Measurements from ENCODE around the gene TES. TPM values are rescaled to one million over a fixed set of nuclear protein-coding genes. Genes with fewer than 3 reads are reported as not detected.

The TES gene
- total and polyA plus RNA-seq, 2 of the 8 experiments (the other 6 are each of a cell fraction or from before 2014, with no cell fraction given), result 18.2 to 36.3 TPM

DNA sequence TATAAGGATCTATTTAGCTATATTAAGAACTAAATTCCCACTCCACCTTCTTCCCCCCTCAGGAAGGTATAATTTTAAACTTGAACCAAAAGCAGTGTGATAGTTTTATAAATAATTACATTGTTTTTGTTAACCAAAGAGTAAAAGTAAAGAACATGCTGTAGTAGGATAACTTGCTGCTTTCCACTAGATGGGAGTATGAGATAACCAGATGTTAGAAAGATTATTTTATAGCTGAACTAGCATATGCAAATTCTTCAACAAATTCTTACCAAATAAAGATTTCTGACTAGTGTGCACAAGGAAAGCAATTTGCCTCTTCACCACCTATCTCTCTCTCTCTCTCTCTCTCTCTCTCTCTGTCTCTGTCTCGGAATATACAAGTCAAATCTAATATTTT is 31.8 kb downstream of the TES start:
- Histone ChIP-seq H3K56ac (replicated peaks; ENCODE audit: insufficient read length, low read depth, low read length) (no peak overlapping the region), H3K9me3 (ENCODE audit: insufficient read depth in 2 of 2, low read depth in 1 of 2, low read length in 1 of 2) (peaks cover 11 to 12% of the 10 kb centered on the region in 2 experiments), H3K79me1 (ENCODE audit: low read depth, low read length) (no peaks in the 10 kb centered on the region), H4K5ac (ENCODE audit: insufficient read length, low read depth, low read length) (no peak overlapping the region), H2BK120ac (replicated peaks; ENCODE audit: low read depth, low read length) (no peak overlapping the region), H3K23ac (ENCODE audit: insufficient read length) (no peak overlapping the region), H4K8ac (ENCODE audit: extremely low read depth, insufficient read depth, low read length) (no peak overlapping the region), H2BK5ac (ENCODE audit: low read depth, low read length) (no peak overlapping the region), H3K27me3 (replicated peaks in 1 of 4; ENCODE audit: control insufficient read depth in 3 of 4, extremely low read depth in 1 of 4, insufficient read depth in 3 of 4, low read length in 3 of 4) (no peaks in the 10 kb centered on the region), H2BK15ac (ENCODE audit: low read length) (no peak overlapping the region), H3K9ac (replicated peaks in 1 of 4; ENCODE audit: extremely low read depth in 1 of 4, low read depth in 3 of 4, low read length in 3 of 4) (no peak overlapping the region), H3K4me2 (ENCODE audit: insufficient read depth in 1 of 2, low read depth in 2 of 2, low read length in 2 of 2) (no peak overlapping the region), H2AK5ac (ENCODE audit: low read depth, low read length) (no peak overlapping the region), H4K91ac (replicated peaks; ENCODE audit: insufficient read length, low read length) (no peak overlapping the region), H3K79me2 (ENCODE audit: control insufficient read depth in 1 of 2, insufficient read depth in 2 of 2, low read length in 2 of 2) (no peaks in the 10 kb centered on the region), H3K4ac (replicated peaks; ENCODE audit: insufficient read length, low read depth, low read length) (no peak overlapping the region), H3K23me2 (ENCODE audit: low read depth, low read length) (no peaks in the 10 kb centered on the region), H4K20me1 (replicated peaks in 1 of 2; ENCODE audit: control insufficient read depth in 1 of 2, insufficient read depth in 2 of 2, low read length in 2 of 2) (no peaks in the 10 kb centered on the region), H3K4me3 (ENCODE audit: extremely low read depth in 1 of 4, insufficient read depth in 2 of 4, low read depth in 3 of 4, low read length in 4 of 4) (no peak overlapping the region), H2BK20ac (ENCODE audit: low read length) (no peak overlapping the region), H2BK12ac (ENCODE audit: low read depth, low read length) (no peak overlapping the region), H3K36me3 (ENCODE audit: control insufficient read depth in 2 of 4, insufficient read depth in 4 of 4, low read length in 3 of 4) (peaks cover 0 to 8% (median 0%) of the 10 kb centered on the region in 4 experiments; a peak in 2 of 8 replicates), H2AFZ (ENCODE audit: low read length) (no peak overlapping the region), H3K14ac (ENCODE audit: insufficient read length) (no peak overlapping the region), H3K4me1 (replicated peaks in 1 of 4; ENCODE audit: control insufficient read depth in 3 of 4, insufficient read depth in 4 of 4, low read length in 3 of 4) (no peaks in the 10 kb centered on the region; a peak in 1 of 7 replicates), H3K18ac (ENCODE audit: extremely low read depth, low read length) (no peak overlapping the region), H3K27ac (ENCODE audit: low read depth, low read length) (no peak overlapping the region)
- FAIRE-seq (no peak), DNase-seq (ENCODE audit: low read depth in 1 of 2, low spot score in 2 of 2) (no peak)
- WGBS, 2 experiments (ENCODE audit: extremely low coverage in 1 of 2, insufficient coverage in 1 of 2, insufficient read length in 1 of 2, insufficient replicate concordance in 2 of 2, low coverage in 1 of 2, low lambda C conversion rate in 2 of 2, missing lambda C conversion rate in 1 of 2), result 82% methylated on average over 1 of the region's 1 CpG; no CpG with 5 or more reads in 1 of the 2 experiments
- ChIA-PET CTCF (ENCODE audit: partially characterized antibody) (interaction anchor here (0.8 to 4.0 kb wide), 8 partner anchors 17 to 344 kb away, joined by 3 to 24 read pairs (median 3); no protein-coding TSS in a partner anchor), POLR2A (ENCODE audit: partially characterized antibody) (no interaction called here)
- TF ChIP-seq, protein P1, sequence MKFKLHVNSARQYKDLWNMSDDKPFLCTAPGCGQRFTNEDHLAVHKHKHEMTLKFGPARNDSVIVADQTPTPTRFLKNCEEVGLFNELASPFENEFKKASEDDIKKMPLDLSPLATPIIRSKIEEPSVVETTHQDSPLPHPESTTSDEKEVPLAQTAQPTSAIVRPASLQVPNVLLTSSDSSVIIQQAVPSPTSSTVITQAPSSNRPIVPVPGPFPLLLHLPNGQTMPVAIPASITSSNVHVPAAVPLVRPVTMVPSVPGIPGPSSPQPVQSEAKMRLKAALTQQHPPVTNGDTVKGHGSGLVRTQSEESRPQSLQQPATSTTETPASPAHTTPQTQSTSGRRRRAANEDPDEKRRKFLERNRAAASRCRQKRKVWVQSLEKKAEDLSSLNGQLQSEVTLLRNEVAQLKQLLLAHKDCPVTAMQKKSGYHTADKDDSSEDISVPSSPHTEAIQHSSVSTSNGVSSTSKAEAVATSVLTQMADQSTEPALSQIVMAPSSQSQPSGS (IDR thresholded peaks at IDR 0.05; ENCODE audit: low read length), result no peak
- no peak for TF ChIP-seq CREB1 (IDR thresholded peaks at IDR 0.05)
- no peak for TF ChIP-seq SIN3A (conservative IDR thresholded peaks at IDR 0.05 in 1 of 2, IDR thresholded peaks at IDR 0.05 in 1 of 2; ENCODE audit: low read depth in 1 of 2, low read length in 2 of 2)
- TF ChIP-seq EP300 (IDR thresholded peaks at IDR 0.05; ENCODE audit: borderline replicate concordance in 1 of 2, low read depth in 2 of 2, low read length in 2 of 2), result no peak
- TF ChIP-seq CBX8 (IDR thresholded peaks at IDR 0.05; ENCODE audit: borderline replicate concordance, low read depth, low read length), result no peak
- TF ChIP-seq RFX5 (IDR thresholded peaks at IDR 0.05; ENCODE audit: borderline replicate concordance, low read depth, low read length), result no peak
- no peak for TF ChIP-seq SIRT6 (IDR thresholded peaks at IDR 0.05; ENCODE audit: low read length)
- no peak for TF ChIP-seq SRF (IDR thresholded peaks at IDR 0.05; ENCODE audit: low read depth, low read length)
- TF ChIP-seq ASH2L (IDR thresholded peaks at IDR 0.05; ENCODE audit: low read length), result no peak
- TF ChIP-seq KDM4A (IDR thresholded peaks at IDR 0.05; ENCODE audit: low read depth, low read length, severe bottlenecking), result no peak
- no peak for TF ChIP-seq EZH2 (IDR thresholded peaks at IDR 0.05; ENCODE audit: low read depth, low read length, severe bottlenecking)
- TF ChIP-seq POU5F1 (IDR thresholded peaks at IDR 0.05; ENCODE audit: low read depth, low read length), result no peak
- no peak for TF ChIP-seq SP1 (IDR thresholded peaks at IDR 0.05; ENCODE audit: low read depth, low read length)
